MM.1S (cell line): ENCODE data around the gene MST1.

Source experiments
- EZH2phosphoT487 ChIP-seq: fragments of 300-600 bp; sonication (generic); IDR thresholded peaks from 2 replicates; pipeline ENCODE4 v1.6.1; 2018; ENCODE audit warnings: antibody characterized with exemption, low read length
- TF ChIP-seq, protein P1 (sequence below): fragments of 300-600 bp; sonication (generic); IDR thresholded peaks from 2 replicates; pipeline ENCODE4 v1.5.1; 2016; ENCODE audit warnings: antibody characterized with exemption, low read length, mixed read lengths

DNA sequence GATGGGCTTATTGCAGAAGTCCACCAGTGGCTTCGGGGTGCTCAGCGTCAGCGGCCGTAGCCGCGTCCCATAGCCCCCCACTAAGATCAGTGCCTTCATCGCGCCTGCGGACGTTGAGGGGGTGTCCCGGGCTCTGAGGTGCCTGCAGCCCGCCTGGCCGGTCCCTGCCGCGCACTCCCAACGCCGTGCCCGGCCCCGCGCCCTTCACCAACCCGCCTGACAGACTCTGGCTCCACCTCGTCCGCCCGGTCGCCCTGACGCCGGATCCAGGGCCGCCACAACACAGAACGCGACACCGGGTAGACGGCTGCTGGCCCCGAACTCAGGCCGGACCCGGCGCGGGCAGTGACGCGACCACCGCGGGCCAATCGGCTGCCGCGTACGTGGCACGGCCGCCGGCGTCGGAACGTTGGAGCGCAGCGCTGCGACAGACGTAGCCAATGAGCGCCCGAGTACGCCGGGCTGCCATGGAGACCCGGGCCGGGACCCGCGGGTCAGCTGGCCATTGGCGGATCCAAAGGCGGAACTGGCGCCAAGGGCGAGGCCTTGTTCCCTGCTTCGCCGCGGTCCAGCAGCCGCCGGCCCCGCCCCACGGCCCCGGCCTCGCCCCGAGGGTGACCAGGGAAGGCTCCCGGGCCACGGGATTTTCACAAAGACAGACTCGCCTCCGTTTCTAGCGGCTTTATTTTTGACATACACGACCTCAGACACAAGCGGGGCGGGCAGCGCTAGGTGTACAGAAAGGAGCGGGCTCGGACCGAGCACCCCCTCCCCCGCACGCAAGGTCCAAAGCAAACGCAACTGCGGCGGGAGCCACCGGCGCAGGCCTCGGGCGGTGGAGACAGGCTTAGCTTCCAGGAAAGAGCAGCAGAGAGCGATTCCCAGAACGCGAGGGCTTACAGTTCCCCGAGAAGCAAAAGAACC, 34.6 kb upstream of the MST1 start, which contains the start of gene GMPPB:
- TF ChIP-seq, protein P1, sequence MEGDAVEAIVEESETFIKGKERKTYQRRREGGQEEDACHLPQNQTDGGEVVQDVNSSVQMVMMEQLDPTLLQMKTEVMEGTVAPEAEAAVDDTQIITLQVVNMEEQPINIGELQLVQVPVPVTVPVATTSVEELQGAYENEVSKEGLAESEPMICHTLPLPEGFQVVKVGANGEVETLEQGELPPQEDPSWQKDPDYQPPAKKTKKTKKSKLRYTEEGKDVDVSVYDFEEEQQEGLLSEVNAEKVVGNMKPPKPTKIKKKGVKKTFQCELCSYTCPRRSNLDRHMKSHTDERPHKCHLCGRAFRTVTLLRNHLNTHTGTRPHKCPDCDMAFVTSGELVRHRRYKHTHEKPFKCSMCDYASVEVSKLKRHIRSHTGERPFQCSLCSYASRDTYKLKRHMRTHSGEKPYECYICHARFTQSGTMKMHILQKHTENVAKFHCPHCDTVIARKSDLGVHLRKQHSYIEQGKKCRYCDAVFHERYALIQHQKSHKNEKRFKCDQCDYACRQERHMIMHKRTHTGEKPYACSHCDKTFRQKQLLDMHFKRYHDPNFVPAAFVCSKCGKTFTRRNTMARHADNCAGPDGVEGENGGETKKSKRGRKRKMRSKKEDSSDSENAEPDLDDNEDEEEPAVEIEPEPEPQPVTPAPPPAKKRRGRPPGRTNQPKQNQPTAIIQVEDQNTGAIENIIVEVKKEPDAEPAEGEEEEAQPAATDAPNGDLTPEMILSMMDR: no peak
- no peak for TF ChIP-seq EZH2phosphoT487
